ENCODE results near the gene ACSL4.

GRCh38 chrX:109739625-109740432, 6.8 kb upstream of the ACSL4 start:
- TF ChIP-seq CTCF (IDR thresholded peaks at IDR 0.05) (no peak), POLR2A (IDR thresholded peaks at IDR 0.05) (no peak)

All from vagina (tissue), 2 donors.